CD14-positive monocyte (primary cell): ENCODE measurements around the gene HABP4. TPM values are rescaled to one million over a fixed set of nuclear protein-coding genes. Genes with fewer than 3 reads are reported as not detected.

Source experiments
- DNase-seq, 3 donors: peaks; one replicate each; pipeline ENCODE4 v3.0.0-alpha.2; 2011 to 2022
- H2AFZ ChIP-seq: 2 replicates; pipeline ENCODE4 v1.6.0; 2012; ENCODE audit warnings: mild to moderate bottlenecking, low read depth, low read length, inconsistent platforms; ENCODE audit not compliant: insufficient read depth, poor library complexity, severe bottlenecking
- H3K27ac ChIP-seq, 2 donors: 1 replicate in 1 of 2; 2 replicates in 1 of 2; pipeline ENCODE4 v1.5.1; 2012 to 2013; ENCODE audit warnings: low read length in 2 of 2, control low read depth in 1 of 2, inconsistent platforms in 1 of 2, low read depth in 1 of 2, mild to moderate bottlenecking in 1 of 2
- H3K27me3 ChIP-seq, 2 donors: one replicate each; pipeline versions ENCODE4 v1.6.0 to v1.6.1; 2011 to 2013; ENCODE audit warnings: low read length in 2 of 2; ENCODE audit not compliant: control insufficient read depth in 2 of 2, insufficient read depth in 2 of 2
- H3K36me3 ChIP-seq, 2 donors: replicated peaks in 1 of 2; 1 replicate in 1 of 2; 2 replicates in 1 of 2; pipeline versions ENCODE4 v1.5.1 to v1.6.1; 2012 to 2013; ENCODE audit warnings: low read length in 2 of 2, control low read depth in 1 of 2, inconsistent platforms in 1 of 2, mild to moderate bottlenecking in 1 of 2; ENCODE audit not compliant: insufficient read depth in 2 of 2, control insufficient read depth in 1 of 2
- H3K4me1 ChIP-seq, 2 donors: 1 replicate in 1 of 2; 2 replicates in 1 of 2; pipeline versions ENCODE4 v1.5.1 to v1.6.1; 2012 to 2013; ENCODE audit warnings: low read length in 2 of 2, control low read depth in 1 of 2, inconsistent platforms in 1 of 2, mild to moderate bottlenecking in 1 of 2, moderate library complexity in 1 of 2; ENCODE audit not compliant: insufficient read depth in 2 of 2, control insufficient read depth in 1 of 2
- H3K4me2 ChIP-seq: replicated peaks from 2 replicates; pipeline ENCODE3; 2012; ENCODE audit warnings: low read length, moderate library complexity, mild to moderate bottlenecking; ENCODE audit not compliant: poor library complexity, severe bottlenecking; ENCODE audit errors: extremely low read depth
- H3K4me3 ChIP-seq, 3 experiments: fragments of 200-600 bp in 1 of 3; sonication (generic) in 1 of 3; replicated peaks in 1 of 3; 1 replicate in 2 of 3; 2 replicates in 1 of 3; pipeline ENCODE4 v1.5.1; 2011 to 2013; ENCODE audit warnings: low read length in 3 of 3, mild to moderate bottlenecking in 3 of 3, control low read depth in 2 of 3, low read depth in 2 of 3, inconsistent platforms in 1 of 3, moderate library complexity in 1 of 3
- H3K79me2 ChIP-seq: 2 replicates; pipeline ENCODE4 v1.6.0; 2012; ENCODE audit warnings: mild to moderate bottlenecking, control low read depth, inconsistent platforms, low read length, moderate library complexity; ENCODE audit not compliant: insufficient read depth
- H3K9ac ChIP-seq: 2 replicates; pipeline ENCODE4 v1.6.0; 2017; ENCODE audit warnings: low read length, mild to moderate bottlenecking; ENCODE audit not compliant: insufficient read depth, poor library complexity, severe bottlenecking
- H3K9me3 ChIP-seq, 2 donors: replicated peaks in 1 of 2; 1 replicate in 1 of 2; 2 replicates in 1 of 2; pipeline versions ENCODE4 v1.5.1 to v1.6.1; 2012 to 2013; ENCODE audit warnings: low read length in 2 of 2, control low read depth in 1 of 2; ENCODE audit not compliant: control insufficient read depth in 1 of 2, insufficient read depth in 1 of 2
- H4K20me1 ChIP-seq: 2 replicates; pipeline ENCODE4 v1.6.0; 2012; ENCODE audit warnings: mild to moderate bottlenecking, low read length, control low read depth, moderate library complexity; ENCODE audit not compliant: insufficient read depth
- H3K27ac Mint-ChIP-seq, 7 donors: one replicate each; pipeline ENCODE4 v1.8.0; 2020; ENCODE audit warnings: mild to moderate bottlenecking in 7 of 7, mixed read lengths in 7 of 7, moderate library complexity in 6 of 7, inconsistent platforms in 2 of 7
- H3K27me3 Mint-ChIP-seq, 3 donors: one replicate each; pipeline ENCODE4 v1.8.0; 2021 to 2022; ENCODE audit warnings: low read depth in 3 of 3, mild to moderate bottlenecking in 3 of 3, mixed read lengths in 3 of 3, moderate library complexity in 3 of 3, inconsistent platforms in 1 of 3
- H3K36me3 Mint-ChIP-seq, 2 donors: one replicate each; pipeline ENCODE4 v1.8.0; 2020; ENCODE audit warnings: mixed read lengths in 2 of 2, inconsistent platforms in 1 of 2, mild to moderate bottlenecking in 1 of 2
- H3K4me1 Mint-ChIP-seq: one replicate; pipeline ENCODE4 v1.8.0; 2020; ENCODE audit warnings: mild to moderate bottlenecking, mixed read lengths
- H3K4me3 Mint-ChIP-seq, 2 donors: one replicate each; pipeline ENCODE4 v1.8.0; 2020; ENCODE audit warnings: mild to moderate bottlenecking in 2 of 2, mixed read lengths in 2 of 2, moderate library complexity in 1 of 2
- H3K9me3 Mint-ChIP-seq, 7 donors: one replicate each; pipeline ENCODE4 v1.8.0; 2020 to 2022; ENCODE audit warnings: mixed read lengths in 7 of 7, mild to moderate bottlenecking in 6 of 7, moderate library complexity in 6 of 7, inconsistent platforms in 2 of 7
- WGBS: methylation state at CpG from one replicate; pipeline ENCODE4 v1.1.5; 2013; ENCODE audit warnings: missing lambda C conversion rate; ENCODE audit not compliant: insufficient coverage; 5-methylcytosine and 5-hydroxymethylcytosine counted together
- intact Hi-C, 2 donors: fragments of 100-400 bp; cut with micrococcal nuclease; formaldehyde crosslinking; loops; one replicate each; pipeline versions ENCODE4 v1.15.0 to v1.15.1; 2023
- polyA plus RNA-seq, 3 donors: library from polyadenylated mRNA; depleted of rRNA in 1 of 3; unstranded in 2 of 3; stranded (reverse) in 1 of 3; fragments of 300-500 nt in 2 of 3; fragments of >200 nt in 1 of 3; fragmentation: Illumina TruSeq in 2 of 3; gene quantifications; 1 replicate in 2 of 3; 2 replicates in 1 of 3; pipeline ENCODE4 v1.2.3, GENCODE V29; 2012 to 2021
- TF ChIP-seq, protein P1 (sequence below): fragments of 200-600 bp; IDR thresholded peaks from one replicate; pipeline ENCODE4 v1.8.0; 2022; ENCODE audit warnings: antibody characterized with exemption, mild to moderate bottlenecking

The HABP4 gene
- polyA plus RNA-seq, 3 donors: 0.54 to 0.97 (median 0.68) TPM

- H3K27ac ChIP-seq: no peak overlapping the region
- Mint-ChIP-seq H3K4me1 (no peaks in the 10 kb centered on the region), H3K27me3 (peaks cover 0 to 7% (median 3%) of the 10 kb centered on the region in 3 donors), H3K4me3 (no peak overlapping the region), H3K27ac (peak overlapping the region in 1 of 7 donors; percentile 68), H3K36me3 (no peaks in the 10 kb centered on the region), H3K9me3 (no peaks in the 10 kb centered on the region)
- H3K4me2 ChIP-seq: no peak overlapping the region
- intact Hi-C loops: no loop called here
- 98% methylated on average over 5 of the region's 6 CpGs for WGBS
- no peak overlapping the region for H2AFZ ChIP-seq
- no peaks in the 10 kb centered on the region for H3K79me2 ChIP-seq
- H3K9me3 ChIP-seq: no peaks in the 10 kb centered on the region
- no peak overlapping the region for H3K4me3 ChIP-seq
- no peaks in the 10 kb centered on the region for H3K27me3 ChIP-seq
- H3K9ac ChIP-seq: no peak overlapping the region
- H4K20me1 ChIP-seq: no peaks in the 10 kb centered on the region
- H3K36me3 ChIP-seq: no peaks in the 10 kb centered on the region
- no peaks in the 10 kb centered on the region for H3K4me1 ChIP-seq
- DNase-seq: no peak
- TF ChIP-seq, protein P1, sequence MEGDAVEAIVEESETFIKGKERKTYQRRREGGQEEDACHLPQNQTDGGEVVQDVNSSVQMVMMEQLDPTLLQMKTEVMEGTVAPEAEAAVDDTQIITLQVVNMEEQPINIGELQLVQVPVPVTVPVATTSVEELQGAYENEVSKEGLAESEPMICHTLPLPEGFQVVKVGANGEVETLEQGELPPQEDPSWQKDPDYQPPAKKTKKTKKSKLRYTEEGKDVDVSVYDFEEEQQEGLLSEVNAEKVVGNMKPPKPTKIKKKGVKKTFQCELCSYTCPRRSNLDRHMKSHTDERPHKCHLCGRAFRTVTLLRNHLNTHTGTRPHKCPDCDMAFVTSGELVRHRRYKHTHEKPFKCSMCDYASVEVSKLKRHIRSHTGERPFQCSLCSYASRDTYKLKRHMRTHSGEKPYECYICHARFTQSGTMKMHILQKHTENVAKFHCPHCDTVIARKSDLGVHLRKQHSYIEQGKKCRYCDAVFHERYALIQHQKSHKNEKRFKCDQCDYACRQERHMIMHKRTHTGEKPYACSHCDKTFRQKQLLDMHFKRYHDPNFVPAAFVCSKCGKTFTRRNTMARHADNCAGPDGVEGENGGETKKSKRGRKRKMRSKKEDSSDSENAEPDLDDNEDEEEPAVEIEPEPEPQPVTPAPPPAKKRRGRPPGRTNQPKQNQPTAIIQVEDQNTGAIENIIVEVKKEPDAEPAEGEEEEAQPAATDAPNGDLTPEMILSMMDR: no peak
Measured at GRCh38 chr9:96462541-96462940, 12.6 kb downstream of the HABP4 start.

DNA sequence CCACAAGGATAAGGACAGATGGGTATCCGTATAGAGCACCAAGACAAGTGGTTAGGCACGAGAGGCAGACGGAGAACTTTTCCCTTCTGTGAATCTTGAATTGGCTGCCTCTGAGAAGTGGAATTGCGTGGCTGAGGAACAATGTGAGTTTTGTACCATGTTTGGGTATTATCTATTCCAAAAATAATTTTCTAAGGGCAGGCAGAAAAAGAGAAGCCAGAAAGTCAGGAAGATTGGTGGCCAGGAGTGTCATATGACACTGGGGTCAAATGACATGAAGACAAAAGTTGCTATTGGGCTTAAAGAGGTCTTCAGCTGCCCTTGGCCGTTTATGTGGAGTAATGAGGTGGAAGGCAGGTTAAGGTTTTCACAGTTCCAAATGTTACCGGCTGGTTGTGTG lies 14.5 kb downstream of the HABP4 start:
- no peaks in the 10 kb centered on the region for H3K9me3 ChIP-seq
- H3K79me2 ChIP-seq: no peaks in the 10 kb centered on the region
- Mint-ChIP-seq H3K27me3 (peaks cover 0 to 7% (median 3%) of the 10 kb centered on the region in 3 donors), H3K4me3 (no peak overlapping the region), H3K36me3 (no peaks in the 10 kb centered on the region), H3K4me1 (no peaks in the 10 kb centered on the region), H3K9me3 (no peaks in the 10 kb centered on the region), H3K27ac (no peak overlapping the region)
- H3K36me3 ChIP-seq: no peaks in the 10 kb centered on the region
- H3K4me3 ChIP-seq: no peak overlapping the region
- no peaks in the 10 kb centered on the region for H3K27me3 ChIP-seq
- H3K9ac ChIP-seq: no peak overlapping the region
- no peak overlapping the region for H2AFZ ChIP-seq
- no peak for DNase-seq
- TF ChIP-seq, protein P1: no peak
- WGBS: 100% methylated on average over 1 of the region's 6 CpGs
- no peaks in the 10 kb centered on the region for H3K4me1 ChIP-seq
- no peak overlapping the region for H3K4me2 ChIP-seq
- H4K20me1 ChIP-seq: no peaks in the 10 kb centered on the region
- intact Hi-C loops: no loop called here
- H3K27ac ChIP-seq: no peak overlapping the region
